Fibroblast of the aortic adventitia (primary cell): ENCODE results near the gene CD55. TPM values are rescaled to one million over a fixed set of nuclear protein-coding genes. Genes with fewer than 3 reads are reported as not detected.
A peak's percentile ranks its signal among the peaks of the same experiment; 100 is the strongest.

Source experiments
- DNase-seq: peaks from one replicate; pipeline ENCODE4 v3.0.0-alpha.2; 2010; ENCODE audit warnings: low read depth
- H3K4me3 ChIP-seq: 2 replicates; pipeline ENCODE4 v1.5.1; 2011; ENCODE audit warnings: low read depth, mild to moderate bottlenecking, control low read depth, low read length, moderate library complexity
- CTCF ChIP-seq: IDR thresholded peaks from 2 replicates; pipeline ENCODE4 v1.5.1; 2011; ENCODE audit warnings: mild to moderate bottlenecking, low read length, control low read depth, inconsistent platforms; ENCODE audit not compliant: insufficient read depth
- total RNA-seq: library from RNA; depleted of rRNA; stranded (reverse); fragments of >200 nt; gene quantifications from 2 replicates; pipeline ENCODE4 v1.2.3, GENCODE V29; 2012; ENCODE audit warnings: low replicate concordance

The CD55 gene
- total RNA-seq, 1 donor, result 34.0 TPM

DNA sequence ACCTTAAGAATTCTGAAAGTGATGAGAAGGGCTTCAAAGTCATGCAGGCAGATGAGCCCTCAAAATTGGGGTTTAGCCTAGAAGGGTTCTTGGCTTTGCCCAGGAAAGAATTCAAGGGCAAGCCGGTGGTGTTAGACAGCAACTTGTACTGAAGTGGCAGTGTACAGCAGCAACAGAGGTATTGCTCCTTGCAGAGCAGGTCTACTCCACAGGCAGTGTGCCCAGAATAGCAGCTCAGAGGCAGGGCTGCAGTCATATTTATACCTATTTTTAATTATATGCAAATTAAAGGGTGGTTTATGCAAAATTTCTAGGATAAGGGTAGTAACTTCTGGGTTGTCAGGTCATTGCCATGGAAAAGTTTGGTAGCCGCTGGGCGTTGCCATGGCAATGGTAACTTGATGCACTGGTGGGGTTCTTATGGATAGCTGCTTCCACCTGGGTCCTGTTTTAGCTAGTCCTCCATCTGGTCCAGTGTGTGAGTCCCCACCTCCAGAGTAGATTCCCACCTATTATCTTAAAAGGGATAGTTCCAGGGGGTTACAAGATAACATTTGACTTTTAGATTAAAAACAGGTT, 74.8 kb downstream of the CD55 start:
- H3K4me3 ChIP-seq, result no peak overlapping the region
- no peak for TF ChIP-seq CTCF

GRCh38 chr1:207397525-207397926, 76.0 kb downstream of the CD55 start:
- no peak for TF ChIP-seq CTCF
- peak; percentile 12 for DNase-seq

More for the DNA sequence above, 74.8 kb downstream of the CD55 start:
- DNase-seq, result no peak

GRCh38 chr1:207398986-207399385, 77.5 kb downstream of the CD55 start:
- no peak for DNase-seq
- TF ChIP-seq CTCF, result no peak
- no peak overlapping the region for H3K4me3 ChIP-seq

More at GRCh38 chr1:207397525-207397926, 76.0 kb downstream of the CD55 start:
- no peak overlapping the region for H3K4me3 ChIP-seq

- TF ChIP-seq CTCF, result no peak
- H3K4me3 ChIP-seq, result no peak overlapping the region
- DNase-seq, result no peak
These were observed 80.1 kb downstream of the CD55 start for GRCh38 chr1:207401578-207401977.

DNA sequence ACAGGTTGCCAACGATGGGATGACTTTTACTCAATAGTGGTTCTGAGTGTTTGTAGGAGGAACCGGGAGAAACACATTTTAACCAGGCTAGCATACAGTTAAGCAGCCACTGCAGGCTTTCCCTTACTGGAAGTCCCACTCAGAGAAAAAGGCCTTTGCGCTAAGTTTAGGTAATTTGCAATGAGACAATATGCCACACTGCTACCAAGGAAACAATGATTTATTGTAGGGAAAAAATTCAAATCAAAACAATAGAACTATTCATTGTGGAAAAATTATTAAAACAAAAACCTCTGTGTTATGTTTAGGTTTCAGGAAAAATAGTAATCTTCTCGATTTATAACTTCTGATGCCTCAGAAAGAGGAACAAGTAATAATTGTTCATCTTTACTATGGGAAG, 81.3 kb downstream of the CD55 start:
- no peak for DNase-seq
- no peak for TF ChIP-seq CTCF

DNA sequence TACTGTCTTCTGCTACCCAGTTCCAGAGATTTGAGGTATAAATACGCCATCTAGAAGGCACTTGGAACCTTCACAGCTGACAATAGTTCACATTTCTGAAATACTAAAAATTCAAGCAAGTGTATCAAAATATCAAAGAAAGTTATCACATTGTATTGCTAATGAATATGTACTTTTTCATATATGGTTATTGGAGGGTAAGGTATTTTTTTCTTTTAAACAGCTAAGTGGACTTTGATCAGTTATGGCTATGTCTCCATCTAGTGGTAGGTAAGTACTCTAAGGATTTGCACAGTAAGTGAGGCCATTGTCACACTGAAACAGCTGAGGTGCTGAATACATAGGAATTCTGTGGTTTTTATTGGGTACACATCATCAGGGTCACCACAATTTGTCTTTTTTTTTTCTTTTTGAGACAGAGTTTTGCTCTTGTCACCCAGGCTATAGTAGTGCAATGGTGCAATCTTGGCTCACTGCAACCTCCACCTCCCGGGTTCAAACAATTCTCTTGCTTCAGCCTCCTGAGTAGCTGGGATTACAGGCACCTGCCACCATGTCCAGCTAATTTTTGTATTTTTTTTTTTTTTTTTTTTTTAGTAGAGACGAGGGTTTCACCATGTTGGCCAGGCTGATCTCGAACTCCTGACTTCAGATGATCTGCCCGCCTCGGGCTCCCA, 83.5 kb downstream of the CD55 start:
- no peak overlapping the region for H3K4me3 ChIP-seq
- peak; percentile 85 for DNase-seq
- peak; percentile 75 for TF ChIP-seq CTCF

More for the DNA sequence above, 81.3 kb downstream of the CD55 start:
- no peak overlapping the region for H3K4me3 ChIP-seq
